ENCODE measurements around the gene THADA.
"Not testable (repeated sequence)": the region's sequence is repeated elsewhere in the genome, so short reads cannot be mapped to it uniquely, and the experiment has no call there.

The THADA gene

DNA sequence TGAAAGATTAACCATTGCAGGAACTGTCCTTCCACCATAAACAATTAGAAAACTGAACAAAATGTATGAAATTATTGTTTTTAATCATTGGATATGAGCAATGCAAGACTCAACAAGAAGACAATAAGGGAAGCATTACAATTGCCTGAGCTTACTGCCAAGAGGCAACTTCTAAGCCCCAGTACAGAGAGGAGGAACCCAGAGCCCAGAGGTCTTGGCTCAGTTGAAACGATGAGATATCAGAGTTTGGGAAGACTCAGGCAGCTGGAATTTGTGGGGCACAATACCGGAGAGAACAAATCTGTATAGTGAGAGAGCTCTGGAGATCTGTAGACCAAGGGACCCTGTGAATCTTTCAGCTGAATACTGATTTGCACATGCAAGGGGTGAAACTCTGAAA, 288.8 kb downstream of the THADA start:
- DNase-seq: no peak

DNA sequence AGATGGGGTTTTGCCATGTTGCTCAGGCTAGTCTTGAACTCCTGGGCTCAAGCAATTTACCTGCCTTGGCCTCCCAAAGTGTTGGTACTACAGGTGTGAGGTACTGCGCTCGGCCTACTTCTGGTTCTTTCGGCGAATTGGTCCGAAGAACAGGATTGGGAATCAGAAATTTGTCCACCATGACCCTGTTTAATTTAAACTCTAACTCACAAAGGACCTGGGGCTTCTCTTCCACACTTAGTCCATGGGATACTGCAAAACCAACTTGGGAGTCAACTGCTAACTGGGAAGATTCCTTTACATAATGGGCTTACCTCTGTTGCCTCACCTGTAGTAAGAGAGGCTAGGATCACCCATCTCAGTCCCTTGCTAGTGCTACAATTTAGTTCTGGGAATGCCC, 289.6 kb downstream of the THADA start:
- DNase-seq: no peak

DNA sequence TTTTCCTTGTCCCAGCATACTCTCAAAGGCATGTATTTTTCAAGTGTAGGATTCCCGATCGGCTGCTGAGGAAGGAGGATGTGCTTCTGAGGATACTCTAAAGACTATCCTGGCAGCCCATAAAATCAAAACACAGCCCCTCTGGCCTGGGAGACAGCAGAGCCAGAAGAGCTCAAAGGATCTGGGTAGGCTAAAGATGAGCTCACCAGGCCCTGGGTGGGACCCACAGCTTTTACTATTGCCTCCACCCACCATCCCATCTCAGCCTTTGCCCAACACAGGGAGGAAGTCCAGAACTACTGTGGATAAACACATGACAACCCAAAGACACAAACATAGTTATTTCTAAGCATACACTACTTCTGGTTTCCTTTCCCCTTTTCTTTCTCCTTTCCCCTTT, 290.3 kb downstream of the THADA start:
- no peak for DNase-seq

- no peak for DNase-seq
Measured at GRCh38 chr2:43305012-43305411, 290.8 kb downstream of the THADA start.

DNA sequence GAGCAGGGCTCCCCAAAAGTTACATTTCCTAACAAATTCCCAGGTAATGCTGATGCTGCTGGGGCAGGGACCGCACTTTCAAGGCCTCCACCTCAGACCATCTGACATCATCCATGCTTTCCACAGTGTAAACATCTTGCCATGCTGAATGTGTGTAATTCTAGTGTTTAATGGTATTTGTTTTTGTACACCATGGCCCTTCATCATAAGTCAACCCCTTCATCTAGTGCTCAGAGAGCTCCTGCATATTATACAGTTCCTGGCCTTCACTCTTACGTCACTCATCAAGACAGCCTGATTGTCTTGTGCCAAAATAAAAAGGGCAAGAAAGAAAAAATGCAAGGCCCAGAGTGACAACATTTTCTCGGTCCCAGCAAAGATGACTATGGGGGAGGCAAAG, 291.9 kb downstream of the THADA start:
- DNase-seq: no peak

GRCh38 chr2:43302961-43303494, 292.8 kb downstream of the THADA start:
- DNase-seq: no peak

GRCh38 chr2:43302182-43302960, 293.5 kb downstream of the THADA start:
- DNase-seq: no peak

DNA sequence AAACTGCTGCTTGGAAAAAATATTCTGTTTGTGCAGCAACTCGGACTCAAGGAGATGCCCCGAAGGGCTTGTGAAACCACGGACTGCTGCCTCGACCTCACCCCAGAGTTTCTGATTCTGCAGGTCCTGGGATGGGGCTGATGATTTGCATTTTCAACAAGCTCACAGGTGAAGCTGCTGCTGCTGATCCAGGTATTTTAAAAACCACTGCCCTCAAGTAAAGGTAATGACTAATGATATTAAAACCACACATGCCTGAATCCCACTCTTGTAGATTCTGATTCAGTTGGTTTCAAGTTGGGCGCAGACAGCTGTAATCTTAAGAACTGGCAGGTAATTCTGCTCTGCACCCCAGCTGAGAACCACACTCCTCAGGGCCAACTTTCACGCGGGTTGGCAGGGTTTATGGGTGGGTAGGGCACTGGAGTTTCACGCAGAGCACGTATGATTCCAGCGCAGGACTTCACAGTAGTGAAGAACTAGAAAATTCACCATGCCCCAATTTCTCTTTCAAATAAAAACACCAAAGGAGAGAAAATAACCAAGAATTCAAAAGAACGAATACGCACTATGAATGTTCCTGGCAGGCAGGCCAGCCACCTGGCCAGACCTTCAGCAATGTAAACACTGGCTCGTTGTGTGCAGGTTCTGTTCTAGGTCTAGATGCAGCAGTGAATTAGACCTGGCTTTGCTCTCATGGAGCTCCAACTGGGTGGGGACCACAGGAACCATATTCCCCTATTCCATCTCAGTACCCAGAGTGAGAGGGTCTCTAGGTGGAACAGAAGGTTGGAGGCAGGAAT, 294.9 kb downstream of the THADA start:
- DNase-seq: peak in 2 of 58 donors; percentile 6 to 50

- DNase-seq: no peak
Measured at GRCh38 chr2:43300222-43300621, 295.6 kb downstream of the THADA start.

GRCh38 chr2:43298500-43298899, 297.3 kb downstream of the THADA start:
- no peak for DNase-seq

GRCh38 chr2:43297740-43298139, 298.1 kb downstream of the THADA start:
- DNase-seq: not testable (repeated sequence)

DNA sequence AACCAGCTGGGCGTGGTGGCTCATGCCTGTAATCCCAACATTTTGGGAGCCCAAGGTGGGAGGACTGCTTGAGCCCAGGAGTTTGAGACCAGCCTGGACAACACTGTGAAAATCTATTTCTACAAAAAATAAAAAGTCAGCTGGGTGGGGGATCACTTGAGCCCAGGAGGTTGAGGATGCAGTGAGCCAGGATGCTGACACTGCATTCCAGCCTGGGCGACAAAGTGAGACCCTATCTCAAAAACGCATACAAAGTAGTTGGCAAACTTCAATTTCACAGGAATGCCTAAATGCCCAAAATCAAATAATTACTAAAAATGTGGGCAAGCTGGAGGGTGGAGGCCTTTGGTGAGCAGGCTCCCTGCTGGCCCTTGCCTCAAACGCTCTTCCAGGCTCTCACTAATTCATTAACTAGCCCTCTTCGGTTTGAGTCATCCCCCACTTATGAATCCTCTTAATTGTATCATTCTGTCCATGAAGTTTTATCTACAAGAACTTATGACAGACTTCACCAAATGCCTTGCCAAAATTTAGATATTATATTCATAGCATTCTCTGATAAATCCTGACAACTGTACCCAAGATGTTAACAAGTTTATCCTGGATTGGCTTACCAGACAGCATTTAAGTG, 300.8 kb downstream of the THADA start:
- DNase-seq: no peak

DNA sequence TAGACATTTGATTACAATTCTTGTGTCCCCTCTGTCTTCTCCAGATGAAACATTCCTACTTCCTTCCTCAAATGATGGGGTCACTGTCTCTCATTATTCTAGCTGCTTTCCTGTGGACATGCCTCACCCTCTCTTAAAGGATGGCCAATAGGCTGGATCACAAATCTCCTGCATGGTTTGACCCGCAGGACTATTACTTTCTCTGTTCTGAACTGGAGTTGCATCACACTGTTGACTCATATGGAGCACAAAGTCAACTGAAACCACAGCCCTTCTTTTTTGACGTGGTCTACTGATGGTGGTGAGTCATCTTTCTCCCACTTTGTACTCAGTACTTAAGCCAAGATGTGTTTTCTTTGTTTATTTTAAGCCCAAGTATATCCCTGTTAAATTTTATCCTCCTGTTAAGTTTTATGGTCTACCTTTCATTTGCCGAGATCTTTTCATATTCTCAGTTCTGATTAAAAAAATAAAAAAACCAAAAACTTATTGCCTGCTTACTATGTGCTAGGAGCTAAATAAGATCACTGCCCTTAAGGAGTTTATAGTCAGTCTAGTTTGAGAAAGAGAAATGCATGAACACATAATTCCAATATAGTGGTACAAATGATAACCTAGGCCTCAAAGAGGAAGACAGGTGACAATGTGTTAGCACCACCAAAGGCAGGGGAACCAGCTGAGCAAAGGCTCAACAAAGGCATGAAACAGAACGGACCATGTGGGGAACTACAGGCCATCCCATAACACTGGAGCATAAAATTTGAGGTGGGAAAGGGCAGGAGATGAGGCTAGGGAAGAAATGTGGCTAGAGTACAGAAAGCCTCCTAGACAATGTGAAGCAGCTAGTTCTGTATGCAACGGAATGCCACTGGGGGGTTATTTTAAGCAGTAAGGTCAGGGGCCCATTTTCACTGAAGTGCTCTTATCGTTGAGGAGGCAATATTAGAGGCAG, 301.8 kb downstream of the THADA start:
- peak in 5 of 58 donors; percentile 3 to 47 (median 8) for DNase-seq

DNA sequence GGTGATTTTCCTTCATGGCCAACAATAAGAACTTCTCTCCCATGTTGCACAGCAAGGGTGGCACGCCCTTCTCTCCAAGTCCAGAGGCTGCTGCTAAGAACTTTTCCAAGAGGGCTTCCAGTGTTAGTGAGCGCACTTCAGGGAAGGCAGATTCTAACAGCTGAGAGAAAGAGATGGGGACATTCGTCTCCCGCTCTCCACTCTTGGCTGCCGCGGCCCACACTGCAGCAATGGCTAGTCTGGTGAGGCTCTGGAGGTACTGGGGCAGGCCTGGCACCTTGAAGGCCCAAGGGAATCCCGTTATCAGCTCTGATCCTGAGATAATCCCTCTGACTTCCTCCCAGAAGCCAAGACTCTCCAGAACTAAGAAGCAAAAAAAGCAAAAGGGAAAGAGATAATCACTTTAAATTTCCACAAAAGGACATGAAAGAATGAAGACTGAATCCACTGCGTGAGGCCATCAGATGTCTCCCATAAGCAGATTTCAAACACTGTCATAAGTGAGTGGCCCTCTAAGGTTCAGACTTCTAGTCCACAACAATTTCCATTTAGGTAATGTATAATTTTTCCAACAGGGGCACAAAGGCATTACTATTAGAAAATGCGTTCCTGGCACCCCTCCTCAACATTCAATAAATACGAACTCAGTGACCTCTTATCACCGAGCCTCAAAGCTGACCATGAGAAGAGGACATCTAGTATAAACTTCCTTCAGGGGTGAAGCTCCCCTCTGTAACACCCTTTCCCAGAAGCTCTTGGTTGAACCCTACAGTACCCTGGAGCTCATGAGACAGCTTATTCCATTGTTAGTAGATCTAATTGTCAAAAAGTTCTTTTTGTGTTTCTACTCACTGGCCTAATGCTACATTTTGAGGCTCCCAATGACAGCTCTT, 302.7 kb downstream of the THADA start:
- DNase-seq: no peak

DNA sequence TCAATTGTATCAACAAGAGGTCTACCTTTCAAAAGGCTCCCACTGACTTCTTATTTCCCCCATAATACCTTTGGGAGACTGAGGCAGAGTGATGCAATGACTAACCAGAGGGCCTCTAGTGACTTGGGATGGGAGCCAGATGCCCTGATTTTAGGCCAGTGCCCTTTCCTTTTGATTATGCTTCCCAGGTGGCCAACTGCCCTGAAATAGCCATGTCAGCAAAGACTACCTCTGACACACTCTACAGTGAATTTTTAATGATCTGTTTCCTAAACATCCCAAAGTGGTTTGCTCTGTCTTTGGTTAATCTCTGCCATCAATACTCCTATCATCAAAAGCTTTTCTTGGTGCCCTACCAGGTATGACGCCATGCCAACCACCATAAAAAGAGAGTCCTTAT, 303.5 kb downstream of the THADA start:
- no peak for DNase-seq

DNA sequence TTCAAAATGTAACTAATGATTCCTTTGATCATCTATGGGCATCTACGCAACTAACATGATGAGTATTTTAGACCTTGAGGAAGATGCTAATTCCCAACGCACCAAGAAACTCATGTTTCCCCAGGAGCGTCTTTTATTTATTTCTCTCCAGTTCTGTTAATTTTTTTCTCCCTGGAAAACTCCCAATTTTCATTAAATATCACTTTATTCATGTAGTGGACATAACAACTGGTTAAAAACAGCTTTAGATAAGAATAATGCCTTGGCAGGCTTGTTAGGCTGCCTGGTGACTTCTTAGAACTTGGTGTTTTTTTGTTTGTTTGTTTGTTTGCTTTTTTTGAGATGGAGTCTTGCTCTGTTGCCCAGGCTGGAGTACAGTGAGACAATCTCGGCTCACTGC, 306.5 kb downstream of the THADA start:
- DNase-seq: no peak

- no peak for DNase-seq
Measured at GRCh38 chr2:43288417-43289305, 307.2 kb downstream of the THADA start.

DNA sequence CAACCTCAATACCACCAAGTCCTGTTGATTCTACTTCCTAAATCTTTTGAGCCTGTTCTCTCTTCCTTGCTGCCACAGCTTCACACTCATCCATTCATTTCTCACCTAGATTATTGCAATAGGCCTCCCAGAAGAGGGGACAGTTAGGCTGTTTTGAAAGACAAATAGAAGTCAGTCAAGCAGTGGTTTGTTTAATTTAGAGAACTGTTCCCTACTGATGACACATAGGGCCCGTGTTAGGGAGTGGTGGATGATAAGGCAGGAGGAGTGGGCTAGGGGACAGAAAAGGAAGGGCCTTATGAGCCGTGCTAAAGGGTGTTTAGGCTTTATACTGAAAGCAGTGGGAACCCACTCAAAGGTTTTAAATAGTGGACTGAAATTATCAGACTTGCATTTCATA, 309.9 kb downstream of the THADA start:
- DNase-seq: no peak

DNA sequence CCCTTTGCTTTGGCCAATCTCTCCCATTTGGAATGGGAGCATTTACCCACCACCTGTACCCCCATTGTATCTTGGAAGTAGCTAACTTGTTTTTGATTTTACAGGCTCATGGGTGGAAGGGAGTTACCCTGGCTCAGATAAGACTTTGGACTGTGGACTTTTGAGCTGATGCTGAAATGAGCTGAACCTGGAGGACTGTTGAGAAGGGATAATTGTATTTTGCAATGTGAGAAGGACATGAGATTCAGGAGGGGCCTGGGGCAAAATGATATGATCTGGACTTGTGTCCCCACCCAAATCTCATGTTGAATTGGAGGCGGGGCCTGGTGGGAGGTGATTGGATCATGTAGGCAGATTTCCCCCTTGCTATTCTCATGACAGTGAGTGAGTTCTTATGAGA, 310.9 kb downstream of the THADA start:
- no peak for DNase-seq

All from anterior cingulate cortex (tissue), 58 donors.